SK-N-SH (cell line): ENCODE data around the gene ATP11C. TPM values are rescaled to one million over a fixed set of nuclear protein-coding genes. Genes with fewer than 3 reads are reported as not detected.

Source experiments
- CTCF ChIA-PET: fragments of 300-600, 350-600 bp; formaldehyde crosslinking; extraction: SDS; loops from one replicate; lab custom pipeline; 2021; lab: Yijun Ruan, JAX
- POLR2A ChIA-PET: fragments of 350-600 bp; sonication (Branson Sonifier 250); formaldehyde crosslinking; extraction: SDS; loops from one replicate; lab custom pipeline; 2020; ENCODE audit warnings: antibody characterized with exemption, inconsistent platforms; lab: Yijun Ruan, JAX
- DNase-seq: peaks from one replicate; pipeline ENCODE4 v3.0.0; 2012
- H2AFZ ChIP-seq: fragments of 200-600 bp; sonication (generic); 2 replicates; pipeline ENCODE4 v1.8.1; 2016; ENCODE audit warnings: antibody characterized with exemption, mild to moderate bottlenecking, low read depth
- H3F3A ChIP-seq: fragments of 200-600 bp; sonication (generic); replicated peaks from 2 replicates; pipeline ENCODE3; 2016; ENCODE audit warnings: antibody characterized with exemption, mild to moderate bottlenecking; ENCODE audit not compliant: insufficient read depth
- H3K27ac ChIP-seq, 2 experiments: fragments of 200-500 bp in 1 of 2; fragments of 200-600 bp in 1 of 2; sonication (Bioruptor generic) in 1 of 2; sonication (generic), shearing (Covaris generic) in 1 of 2; 2 replicates each; pipeline versions ENCODE4 v1.5.1 to v1.6.1; 2014 to 2016; ENCODE audit warnings: low read depth in 2 of 2, inconsistent platforms in 1 of 2, low read length in 1 of 2, mild to moderate bottlenecking in 1 of 2, mixed read lengths in 1 of 2
- H3K27me3 ChIP-seq: fragments of 200-600 bp; sonication (generic), shearing (Covaris generic); 2 replicates; pipeline ENCODE4 v1.6.1; 2016; ENCODE audit warnings: mixed run types; ENCODE audit not compliant: insufficient read depth
- H3K36me3 ChIP-seq, 2 experiments: fragments of 200-500 bp in 1 of 2; fragments of 200-600 bp in 1 of 2; sonication (Bioruptor generic) in 1 of 2; sonication (generic) in 1 of 2; replicated peaks in 1 of 2; 2 replicates each; pipeline versions ENCODE3 to v1.5.1; 2014 to 2016; ENCODE audit warnings: low read length in 1 of 2, mild to moderate bottlenecking in 1 of 2; ENCODE audit not compliant: insufficient read depth in 2 of 2, control insufficient read depth in 1 of 2
- H3K4me1 ChIP-seq, 2 experiments: fragments of 200-500 bp in 1 of 2; fragments of 200-600 bp in 1 of 2; sonication (Bioruptor generic) in 1 of 2; sonication (generic), shearing (Covaris generic) in 1 of 2; 2 replicates each; pipeline versions ENCODE4 v1.5.1 to v1.6.1; 2014 to 2016; ENCODE audit warnings: low read depth in 1 of 2, low read length in 1 of 2, mixed run types in 1 of 2; ENCODE audit not compliant: insufficient read depth in 2 of 2, control insufficient read depth in 1 of 2
- H3K4me2 ChIP-seq: fragments of 200-600 bp; sonication (generic), shearing (Covaris generic); 2 replicates; pipeline ENCODE4 v1.6.1; 2017; ENCODE audit warnings: mixed run types
- H3K4me3 ChIP-seq, 2 experiments: fragments of 200-500 bp in 1 of 2; fragments of 200-600 bp in 1 of 2; sonication (Bioruptor generic) in 1 of 2; sonication (generic), shearing (Covaris generic) in 1 of 2; 2 replicates each; pipeline versions ENCODE4 v1.5.1 to v1.8.1; 2014 to 2016; ENCODE audit warnings: low read depth in 2 of 2, inconsistent platforms in 1 of 2, low read length in 1 of 2, mild to moderate bottlenecking in 1 of 2, mixed read lengths in 1 of 2, moderate library complexity in 1 of 2
- H3K79me2 ChIP-seq: fragments of 200-600 bp; sonication (generic); 2 replicates; pipeline ENCODE4 v1.8.1; 2017; ENCODE audit warnings: mild to moderate bottlenecking; ENCODE audit not compliant: insufficient read depth
- H3K9ac ChIP-seq: fragments of 200-600 bp; sonication (generic); 2 replicates; pipeline ENCODE4 v1.6.1; 2017; ENCODE audit warnings: mixed run types
- H3K9me2 ChIP-seq: fragments of 200-600 bp; sonication (generic); 2 replicates; pipeline ENCODE4 v1.6.1; 2017; ENCODE audit warnings: mixed run types
- H3K9me3 ChIP-seq: fragments of 200-600 bp; sonication (generic); 2 replicates; pipeline ENCODE4 v1.6.1; 2017; ENCODE audit warnings: mixed run types, mild to moderate bottlenecking, moderate library complexity
- H4K20me1 ChIP-seq: fragments of 200-600 bp; sonication (generic); 2 replicates; pipeline ENCODE4 v1.6.1; 2017; ENCODE audit warnings: mild to moderate bottlenecking, mixed run types; ENCODE audit not compliant: insufficient read depth
- CHD2 ChIP-seq: fragments of 150-350 bp; IDR thresholded peaks from 2 replicates; pipeline ENCODE4 v1.6.1; 2018; ENCODE audit warnings: low read length; ENCODE audit not compliant: partially characterized antibody
- ELF1 ChIP-seq: IDR thresholded peaks from 2 replicates; pipeline ENCODE4 v1.4.0; 2012
- EP300 ChIP-seq, 2 experiments: IDR thresholded peaks; 2 replicates each; pipeline versions ENCODE4 v1.4.0 to v1.6.1; 2012; ENCODE audit warnings: borderline replicate concordance in 1 of 2, low read depth in 1 of 2, low read length in 1 of 2
- EZH2phosphoT487 ChIP-seq: fragments of 200-600 bp; sonication (generic); IDR thresholded peaks from 2 replicates; pipeline ENCODE4 v1.6.1; 2017; ENCODE audit warnings: low read depth, mixed run types, mild to moderate bottlenecking, antibody characterized with exemption, moderate library complexity, borderline replicate concordance
- FOSL2 ChIP-seq: IDR thresholded peaks from 2 replicates; pipeline ENCODE4 v1.4.0; 2012; ENCODE audit warnings: low read depth, mild to moderate bottlenecking, moderate library complexity, borderline replicate concordance
- FOXJ3 ChIP-seq: sonication (generic); formaldehyde crosslinking; IDR thresholded peaks from 2 replicates; pipeline ENCODE4 v1.5.1; 2020; ENCODE audit warnings: mild to moderate bottlenecking, missing genetic modification reagents
- FOXM1 ChIP-seq: IDR thresholded peaks from 2 replicates; pipeline ENCODE4 v1.4.0; 2012; ENCODE audit warnings: low read depth, mild to moderate bottlenecking
- JUND ChIP-seq: IDR thresholded peaks from 2 replicates; pipeline ENCODE4 v1.4.0; 2012
- PBX3 ChIP-seq: IDR thresholded peaks from 2 replicates; pipeline ENCODE4; 2012
- RAD21 ChIP-seq: IDR thresholded peaks from 2 replicates; pipeline ENCODE4 v1.6.1; 2012; ENCODE audit warnings: mild to moderate bottlenecking, low read length
- RCOR1 ChIP-seq: fragments of 150-350 bp; IDR thresholded peaks from 2 replicates; pipeline ENCODE4 v1.6.1; 2017; ENCODE audit warnings: antibody characterized with exemption, low read length
- REST ChIP-seq: IDR thresholded peaks from 2 replicates; pipeline ENCODE4 v1.6.1; 2012; ENCODE audit warnings: mild to moderate bottlenecking, low read depth, low read length, moderate library complexity
- RXRA ChIP-seq: IDR thresholded peaks from 2 replicates; pipeline ENCODE4 v1.4.0; 2012; ENCODE audit warnings: low read depth, mild to moderate bottlenecking, borderline replicate concordance
- SIN3A ChIP-seq: IDR thresholded peaks from 2 replicates; pipeline ENCODE4 v1.6.1; 2012; ENCODE audit warnings: low read depth, mild to moderate bottlenecking, low read length, moderate library complexity, borderline replicate concordance
- SMC3 ChIP-seq: IDR thresholded peaks from 2 replicates; pipeline ENCODE4 v1.6.1; 2012; ENCODE audit warnings: low read depth, low read length, improper control_type of control experiment
- TAF1 ChIP-seq: IDR thresholded peaks from 2 replicates; pipeline ENCODE4 v1.6.1; 2012; ENCODE audit warnings: low read depth, mild to moderate bottlenecking, low read length, moderate library complexity, borderline replicate concordance
- TCF12 ChIP-seq: IDR thresholded peaks from 2 replicates; pipeline ENCODE4 v1.4.0; 2012
- TEAD4 ChIP-seq: IDR thresholded peaks from 2 replicates; pipeline ENCODE4 v1.4.0; 2012; ENCODE audit warnings: mild to moderate bottlenecking, borderline replicate concordance; ENCODE audit not compliant: insufficient read depth
- USF2 ChIP-seq: fragments of 150-350 bp; IDR thresholded peaks from 2 replicates; pipeline ENCODE4 v1.6.1; 2017; ENCODE audit warnings: antibody characterized with exemption, low read length, low read depth, borderline replicate concordance
- ZBTB33 ChIP-seq: IDR thresholded peaks from 2 replicates; pipeline ENCODE4 v1.4.0; 2012; ENCODE audit warnings: low read depth, borderline replicate concordance
- WGBS: methylation state at CpG from one replicate; pipeline ENCODE4 v1.1.6; 2017; ENCODE audit warnings: low lambda C conversion rate; 5-methylcytosine and 5-hydroxymethylcytosine counted together
- polyA plus RNA-seq, 3 experiments: library from polyadenylated mRNA; depleted of rRNA; stranded (reverse); fragments of >200 nt; gene quantifications; 2 replicates each; pipeline ENCODE4 v1.2.3, GENCODE V29; 2012

Gene ATP11C
- polyA plus RNA-seq, 1 of the 3 experiments (the other 2 are of a cell fraction) = 18.5 TPM

GRCh38 chrX:139795196-139795595 is 137.7 kb downstream of the ATP11C start:
- POLR2A ChIA-PET = no interaction called here
- CTCF ChIA-PET = no interaction called here
- no peaks in the 10 kb centered on the region for H3K79me2 ChIP-seq
- 47% methylated on average over 1 of the region's 1 CpG for WGBS
- no peak overlapping the region for H3K9ac ChIP-seq
- H3K9me2 ChIP-seq = no peaks in the 10 kb centered on the region
- peaks cover 3% of the 10 kb centered on the region for H3F3A ChIP-seq
- no peaks in the 10 kb centered on the region; a peak in 1 of 4 replicates for H3K4me1 ChIP-seq
- no peaks in the 10 kb centered on the region for H3K9me3 ChIP-seq
- no peak overlapping the region for H3K4me2 ChIP-seq
- no peaks in the 10 kb centered on the region for H4K20me1 ChIP-seq
- no peaks in the 10 kb centered on the region for H3K27me3 ChIP-seq
- H3K4me3 ChIP-seq = no peak overlapping the region
- no peak for DNase-seq
- no peak overlapping the region for H3K27ac ChIP-seq
- peaks cover 3 to 9% of the 10 kb centered on the region in 2 experiments for H3K36me3 ChIP-seq
- H2AFZ ChIP-seq = no peak overlapping the region
- TF ChIP-seq EZH2phosphoT487 = no peak

- H3K36me3 ChIP-seq = peaks cover 21 to 24% of the 10 kb centered on the region in 2 experiments
- no peak for DNase-seq
- H4K20me1 ChIP-seq = no peaks in the 10 kb centered on the region
- WGBS = 36% methylated on average over 2 of the region's 2 CpGs
- no peak for TF ChIP-seq TCF12
- no peak for TF ChIP-seq ZBTB33
- no peak for TF ChIP-seq SMC3
- no peak for TF ChIP-seq ELF1
- no peak for TF ChIP-seq FOXM1
- TF ChIP-seq EP300 (IDR thresholded peaks at IDR 0.05; ENCODE audit: borderline replicate concordance in 1 of 2, low read depth in 1 of 2, low read length in 1 of 2) = no peak
- no peak for TF ChIP-seq CHD2
- no peak for TF ChIP-seq RCOR1
- no peak for TF ChIP-seq REST
- TF ChIP-seq FOSL2 = no peak
- no peak for TF ChIP-seq PBX3
- TF ChIP-seq RAD21 = no peak
- TF ChIP-seq TEAD4 = no peak
- TF ChIP-seq SIN3A = no peak
- TF ChIP-seq TAF1 = no peak
- TF ChIP-seq JUND = no peak
- no peak for TF ChIP-seq USF2
- TF ChIP-seq RXRA = no peak
- no peak for TF ChIP-seq FOXJ3 (CRISPR knock-in tag)
- TF ChIP-seq, all 33 proteins: peak for 0
- Histone ChIP-seq H3F3A (peaks cover 3% of the 10 kb centered on the region), H3K4me2 (no peak overlapping the region), H3K79me2 (no peaks in the 10 kb centered on the region), H3K27ac (no peak overlapping the region), H3K9me3 (no peaks in the 10 kb centered on the region), H3K4me3 (no peak overlapping the region), H2AFZ (no peak overlapping the region), H3K9me2 (no peaks in the 10 kb centered on the region), H3K27me3 (no peaks in the 10 kb centered on the region), H3K4me1 (no peaks in the 10 kb centered on the region; a peak in 1 of 4 replicates), H3K9ac (no peak overlapping the region)
- ChIA-PET CTCF (no interaction called here), POLR2A (no interaction called here)
These were observed 145.3 kb downstream of the ATP11C start for GRCh38 chrX:139787601-139788000.
